Measurements from ENCODE around the gene WDFY2. TPM values are rescaled to one million over a fixed set of nuclear protein-coding genes. Genes with fewer than 3 reads are reported as not detected.
A peak's percentile ranks its signal among the peaks of the same experiment; 100 is the strongest.
"Not testable (repeated sequence)": the region's sequence is repeated elsewhere in the genome, so short reads cannot be mapped to it uniquely, and the experiment has no call there.

Gene WDFY2
- total RNA-seq, 1 donor from 2014 or later = 16.2 TPM

- Histone ChIP-seq H3K36me3 (ENCODE audit: insufficient read depth, low read length) (no peaks in the 10 kb centered on the region), H3K4me1 (ENCODE audit: insufficient read depth, low read length) (peaks cover 28% of the 10 kb centered on the region), H4K20me1 (ENCODE audit: insufficient read depth, low read length) (peaks cover 24% of the 10 kb centered on the region), H2AFZ (ENCODE audit: low read depth, low read length) (no peak overlapping the region), H3K27me3 (ENCODE audit: insufficient read depth, low read length) (no peaks in the 10 kb centered on the region), H3K9me3 (ENCODE audit: insufficient read depth, low read depth, low read length) (no peaks in the 10 kb centered on the region), H3K27ac (ENCODE audit: low read depth, low read length) (no peak overlapping the region), H3K9ac (ENCODE audit: low read length) (no peak overlapping the region), H3K4me3 (ENCODE audit: insufficient read depth, low read depth, low read length) (no peak overlapping the region), H3K79me2 (ENCODE audit: insufficient read depth, low read length) (peaks cover 92% of the 10 kb centered on the region), H3K4me2 (ENCODE audit: low read length) (peak overlapping the region; percentile 58)
- no peaks in the 10 kb centered on the region for H3K27me3 Mint-ChIP-seq (ENCODE audit: low read depth, unreplicated experiment)
- DNase-seq (ENCODE audit: low read depth) (no peak), FAIRE-seq (no peak)
- H3K4me3 Mint-ChIP-seq (ENCODE audit: unreplicated experiment) = no peak overlapping the region
- H3K9me3 Mint-ChIP-seq (ENCODE audit: unreplicated experiment) = no peaks in the 10 kb centered on the region
- H3K27ac Mint-ChIP-seq (ENCODE audit: unreplicated experiment) = peak overlapping the region; percentile 66
- H3K36me3 Mint-ChIP-seq (ENCODE audit: low read depth, unreplicated experiment) = no peaks in the 10 kb centered on the region
- peaks cover 48% of the 10 kb centered on the region for H3K4me1 Mint-ChIP-seq (ENCODE audit: low read depth, unreplicated experiment)
- TF ChIP-seq CTCF (IDR thresholded peaks at IDR 0.05; ENCODE audit: insufficient read depth, low read depth, low read length) = no peak
- no peak for TF ChIP-seq EZH2 (IDR thresholded peaks at IDR 0.05; ENCODE audit: insufficient read depth, low read length)
These were observed 5.5 kb downstream of the WDFY2 start for GRCh38 chr13:51589793-51590192.

GRCh38 chr13:51590231-51590970 lies 6.1 kb downstream of the WDFY2 start:
- Histone ChIP-seq H2AFZ (ENCODE audit: low read depth, low read length) (no peak overlapping the region), H3K4me2 (ENCODE audit: low read length) (peak overlapping the region; percentile 58), H3K27me3 (ENCODE audit: insufficient read depth, low read length) (no peaks in the 10 kb centered on the region), H3K79me2 (ENCODE audit: insufficient read depth, low read length) (peaks cover 92% of the 10 kb centered on the region), H3K27ac (ENCODE audit: low read depth, low read length) (no peak overlapping the region), H3K36me3 (ENCODE audit: insufficient read depth, low read length) (no peaks in the 10 kb centered on the region), H3K4me3 (ENCODE audit: insufficient read depth, low read depth, low read length) (no peak overlapping the region), H3K4me1 (ENCODE audit: insufficient read depth, low read length) (peaks cover 28% of the 10 kb centered on the region), H3K9ac (ENCODE audit: low read length) (no peak overlapping the region), H4K20me1 (ENCODE audit: insufficient read depth, low read length) (peaks cover 30% of the 10 kb centered on the region), H3K9me3 (ENCODE audit: insufficient read depth, low read depth, low read length) (no peaks in the 10 kb centered on the region)
- H3K27me3 Mint-ChIP-seq (ENCODE audit: low read depth, unreplicated experiment) = no peaks in the 10 kb centered on the region
- H3K4me1 Mint-ChIP-seq (ENCODE audit: low read depth, unreplicated experiment) = peaks cover 50% of the 10 kb centered on the region
- H3K27ac Mint-ChIP-seq (ENCODE audit: unreplicated experiment) = peak overlapping the region; percentile 82
- no peak for FAIRE-seq
- H3K4me3 Mint-ChIP-seq (ENCODE audit: unreplicated experiment) = peak overlapping the region; percentile 60
- DNase-seq (ENCODE audit: low read depth) = no peak
- TF ChIP-seq CTCF (IDR thresholded peaks at IDR 0.05; ENCODE audit: insufficient read depth, low read depth, low read length) = no peak
- H3K9me3 Mint-ChIP-seq (ENCODE audit: unreplicated experiment) = no peaks in the 10 kb centered on the region
- no peaks in the 10 kb centered on the region for H3K36me3 Mint-ChIP-seq (ENCODE audit: low read depth, unreplicated experiment)

GRCh38 chr13:51590971-51591627 lies 6.8 kb downstream of the WDFY2 start:
- H3K36me3 Mint-ChIP-seq (ENCODE audit: low read depth, unreplicated experiment) = no peaks in the 10 kb centered on the region
- peaks cover 50% of the 10 kb centered on the region for H3K4me1 Mint-ChIP-seq (ENCODE audit: low read depth, unreplicated experiment)
- H3K27ac Mint-ChIP-seq (ENCODE audit: unreplicated experiment) = peak overlapping the region; percentile 82
- no peaks in the 10 kb centered on the region for H3K9me3 ChIP-seq (ENCODE audit: insufficient read depth, low read depth, low read length)
- H3K79me2 ChIP-seq (ENCODE audit: insufficient read depth, low read length) = peaks cover 92% of the 10 kb centered on the region
- peak overlapping the region; percentile 24 for H3K4me3 ChIP-seq (ENCODE audit: insufficient read depth, low read depth, low read length)
- H3K4me3 Mint-ChIP-seq (ENCODE audit: unreplicated experiment) = peak overlapping the region; percentile 7
- no peaks in the 10 kb centered on the region for H3K27me3 ChIP-seq (ENCODE audit: insufficient read depth, low read length)
- TF ChIP-seq CTCF (IDR thresholded peaks at IDR 0.05; ENCODE audit: insufficient read depth, low read depth, low read length) (no peak), EZH2 (IDR thresholded peaks at IDR 0.05; ENCODE audit: insufficient read depth, low read length) (no peak)
- peaks cover 31% of the 10 kb centered on the region for H4K20me1 ChIP-seq (ENCODE audit: insufficient read depth, low read length)
- H2AFZ ChIP-seq (ENCODE audit: low read depth, low read length) = no peak overlapping the region
- no peaks in the 10 kb centered on the region for H3K9me3 Mint-ChIP-seq (ENCODE audit: unreplicated experiment)
- H3K4me2 ChIP-seq (ENCODE audit: low read length) = peak overlapping the region; percentile 58
- H3K36me3 ChIP-seq (ENCODE audit: insufficient read depth, low read length) = no peaks in the 10 kb centered on the region
- no peaks in the 10 kb centered on the region for H3K27me3 Mint-ChIP-seq (ENCODE audit: low read depth, unreplicated experiment)
- FAIRE-seq (peak; percentile 93), DNase-seq (ENCODE audit: low read depth) (peak; percentile 79)
- H3K27ac ChIP-seq (ENCODE audit: low read depth, low read length) = peak overlapping the region; percentile 10
- peak overlapping the region; percentile 8 for H3K9ac ChIP-seq (ENCODE audit: low read length)
- H3K4me1 ChIP-seq (ENCODE audit: insufficient read depth, low read length) = peaks cover 24% of the 10 kb centered on the region

- not testable (repeated sequence) for H3K27ac ChIP-seq (ENCODE audit: low read depth, low read length); DNase-seq (ENCODE audit: low read depth); H3K4me3 ChIP-seq (ENCODE audit: insufficient read depth, low read depth, low read length); FAIRE-seq; H3K27me3 ChIP-seq (ENCODE audit: insufficient read depth, low read length); H2AFZ ChIP-seq (ENCODE audit: low read depth, low read length); H3K9me3 ChIP-seq (ENCODE audit: insufficient read depth, low read depth, low read length); H3K36me3 ChIP-seq (ENCODE audit: insufficient read depth, low read length); H3K36me3 Mint-ChIP-seq (ENCODE audit: low read depth, unreplicated experiment); H3K4me3 Mint-ChIP-seq (ENCODE audit: unreplicated experiment); H3K27me3 Mint-ChIP-seq (ENCODE audit: low read depth, unreplicated experiment); H3K9me3 Mint-ChIP-seq (ENCODE audit: unreplicated experiment); H3K9ac ChIP-seq (ENCODE audit: low read length)
- H3K4me1 ChIP-seq (ENCODE audit: insufficient read depth, low read length) = peaks cover 23% of the 10 kb centered on the region
- Mint-ChIP-seq H3K4me1 (ENCODE audit: low read depth, unreplicated experiment) (peaks cover 56% of the 10 kb centered on the region), H3K27ac (ENCODE audit: unreplicated experiment) (peak overlapping the region; percentile 82)
- peaks cover 31% of the 10 kb centered on the region for H4K20me1 ChIP-seq (ENCODE audit: insufficient read depth, low read length)
- H3K4me2 ChIP-seq (ENCODE audit: low read length) = peak overlapping the region; percentile 58
- peaks cover 92% of the 10 kb centered on the region for H3K79me2 ChIP-seq (ENCODE audit: insufficient read depth, low read length)
These were observed 7.7 kb downstream of the WDFY2 start for GRCh38 chr13:51591938-51592337.
